HG02642 (cell line): ENCODE results near the gene PKIG.
"Not testable (repeated sequence)": the region's sequence is repeated elsewhere in the genome, so short reads cannot be mapped to it uniquely, and the experiment has no call there.

Experiments used
- ATAC-seq: cut with Tn5 transposase; IDR thresholded peaks from one replicate; pipeline ENCODE4 v1.9.1; 2021; ENCODE audit warnings: mild to moderate bottlenecking; ENCODE audit not compliant: unreplicated experiment, poor library complexity

The PKIG gene

GRCh38 chr20:44582311-44583025, at the start of gene PKIG:
TSS of gene PKIG (plus strand) at chr20:44582579. CDS start at chr20:44614557, 31,978 bp downstream.
- ATAC-seq = no peak

- ATAC-seq = no peak
These were observed 49.4 kb upstream of the PKIG start for GRCh38 chr20:44532981-44533331.

- no peak for ATAC-seq
These were observed 48.5 kb upstream of the PKIG start for GRCh38 chr20:44533928-44534327.

- no peak for ATAC-seq
These were observed 46.2 kb upstream of the PKIG start for GRCh38 chr20:44536175-44536574.

GRCh38 chr20:44537993-44538392, 44.4 kb upstream of the PKIG start:
- ATAC-seq = no peak

GRCh38 chr20:44540834-44541233, 41.5 kb upstream of the PKIG start:
- no peak for ATAC-seq

- no peak for ATAC-seq
These were observed 40.4 kb upstream of the PKIG start for GRCh38 chr20:44541992-44542391.

- no peak for ATAC-seq
These were observed 39.5 kb upstream of the PKIG start for GRCh38 chr20:44542890-44543289.

- ATAC-seq = no peak
These were observed 39.0 kb upstream of the PKIG start for GRCh38 chr20:44543358-44543757.

GRCh38 chr20:44544263-44544662, 38.1 kb upstream of the PKIG start:
- ATAC-seq = no peak

- ATAC-seq = no peak
These were observed 35.0 kb upstream of the PKIG start for GRCh38 chr20:44547419-44547818.

- no peak for ATAC-seq
These were observed 33.3 kb upstream of the PKIG start for GRCh38 chr20:44549123-44549522.

- no peak for ATAC-seq
These were observed 30.3 kb upstream of the PKIG start for GRCh38 chr20:44552050-44552449.

- no peak for ATAC-seq
These were observed 29.8 kb upstream of the PKIG start for GRCh38 chr20:44552568-44552949.

- no peak for ATAC-seq
These were observed 29.1 kb upstream of the PKIG start for GRCh38 chr20:44552950-44553908.

GRCh38 chr20:44559302-44559701, 23.1 kb upstream of the PKIG start:
- ATAC-seq = no peak

- no peak for ATAC-seq
These were observed 22.1 kb upstream of the PKIG start for GRCh38 chr20:44560229-44560628.

GRCh38 chr20:44560818-44561217, 21.6 kb upstream of the PKIG start:
- not testable (repeated sequence) for ATAC-seq

- ATAC-seq = no peak
These were observed 20.5 kb upstream of the PKIG start for GRCh38 chr20:44561876-44562275.

GRCh38 chr20:44566018-44566417, 16.4 kb upstream of the PKIG start:
- ATAC-seq = no peak

- ATAC-seq = no peak
These were observed 15.6 kb upstream of the PKIG start for GRCh38 chr20:44566811-44567210.

GRCh38 chr20:44570367-44570766, 12.0 kb upstream of the PKIG start:
- no peak for ATAC-seq
